Measurements from ENCODE around the gene KCNG4.

DNA sequence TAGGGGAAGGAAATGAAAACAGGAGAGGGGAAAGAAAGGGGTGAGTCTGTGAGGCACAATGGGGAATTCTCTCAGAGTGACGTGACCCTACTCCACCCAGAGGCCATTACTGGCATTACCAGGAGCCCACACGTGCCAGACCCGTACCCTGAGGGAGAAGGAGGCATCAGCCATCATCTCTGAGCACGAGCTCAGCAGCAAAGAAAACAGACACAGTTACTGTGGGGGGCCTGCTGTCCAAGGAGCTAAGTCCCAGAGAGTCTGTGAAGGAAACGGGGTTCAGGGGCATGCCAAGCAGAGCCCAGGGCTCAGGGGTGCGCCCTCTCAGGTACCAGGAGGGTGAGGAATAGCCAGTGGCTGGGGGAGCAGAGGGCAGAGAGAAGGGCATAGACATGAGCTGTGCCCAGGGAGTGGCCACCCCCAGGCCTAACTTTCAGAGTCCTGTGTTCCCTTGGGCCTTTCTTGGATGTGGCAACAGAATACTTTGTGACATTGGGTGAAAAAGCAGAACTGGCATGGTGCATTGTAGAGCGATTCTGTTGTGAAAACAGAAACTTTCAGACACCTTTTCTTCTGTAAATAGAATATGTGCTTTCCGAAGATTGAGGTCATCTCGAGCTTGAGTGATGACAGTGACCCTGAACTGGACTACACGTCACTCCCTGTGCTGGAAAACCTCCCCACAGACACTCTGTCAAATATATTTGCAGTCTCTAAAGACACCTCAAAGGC, 64.3 kb downstream of the KCNG4 start:
- TF ChIP-seq, protein P1, sequence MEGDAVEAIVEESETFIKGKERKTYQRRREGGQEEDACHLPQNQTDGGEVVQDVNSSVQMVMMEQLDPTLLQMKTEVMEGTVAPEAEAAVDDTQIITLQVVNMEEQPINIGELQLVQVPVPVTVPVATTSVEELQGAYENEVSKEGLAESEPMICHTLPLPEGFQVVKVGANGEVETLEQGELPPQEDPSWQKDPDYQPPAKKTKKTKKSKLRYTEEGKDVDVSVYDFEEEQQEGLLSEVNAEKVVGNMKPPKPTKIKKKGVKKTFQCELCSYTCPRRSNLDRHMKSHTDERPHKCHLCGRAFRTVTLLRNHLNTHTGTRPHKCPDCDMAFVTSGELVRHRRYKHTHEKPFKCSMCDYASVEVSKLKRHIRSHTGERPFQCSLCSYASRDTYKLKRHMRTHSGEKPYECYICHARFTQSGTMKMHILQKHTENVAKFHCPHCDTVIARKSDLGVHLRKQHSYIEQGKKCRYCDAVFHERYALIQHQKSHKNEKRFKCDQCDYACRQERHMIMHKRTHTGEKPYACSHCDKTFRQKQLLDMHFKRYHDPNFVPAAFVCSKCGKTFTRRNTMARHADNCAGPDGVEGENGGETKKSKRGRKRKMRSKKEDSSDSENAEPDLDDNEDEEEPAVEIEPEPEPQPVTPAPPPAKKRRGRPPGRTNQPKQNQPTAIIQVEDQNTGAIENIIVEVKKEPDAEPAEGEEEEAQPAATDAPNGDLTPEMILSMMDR (tag by site-specific recombination; IDR thresholded peaks at IDR 0.05) = peak; percentile 67
- TF ChIP-seq ZBTB21 (tag by site-specific recombination; IDR thresholded peaks at IDR 0.05) (no peak), ZNF23 (tag by site-specific recombination; IDR thresholded peaks at IDR 0.05; ENCODE audit: borderline replicate concordance) (no peak), ZNF585B (tag by site-specific recombination; IDR thresholded peaks at IDR 0.05) (no peak), ZNF776 (tag by site-specific recombination; IDR thresholded peaks at IDR 0.05; ENCODE audit: borderline replicate concordance) (no peak), ZNF549 (tag by site-specific recombination; IDR thresholded peaks at IDR 0.05) (no peak), ZNF560 (tag by site-specific recombination; IDR thresholded peaks at IDR 0.05; ENCODE audit: borderline replicate concordance) (no peak)

All from HEK293 (cell line).